ENCODE data around the gene MUTYH. TPM values are rescaled to one million over a fixed set of nuclear protein-coding genes. Genes with fewer than 3 reads are reported as not detected.

MUTYH gene
- total RNA-seq, 3 donors from 2014 or later (not counting 1 experiment from before 2014, with no cell fraction given): 44.0 to 55.6 (median 51.5) TPM

GRCh38 chr1:45300669-45300997 lies 39.6 kb downstream of the MUTYH start:
- H3K9me3 ChIP-seq (ENCODE audit: control insufficient read depth, insufficient read depth, low read length): no peaks in the 10 kb centered on the region
- no peak overlapping the region for H3K4me3 Mint-ChIP-seq
- intact Hi-C loops (cut with micrococcal nuclease): loop anchor here (1.0 to 5.0 kb wide), 4 partner anchors 286 to 583 kb away; partner anchors contain the start of gene RNU5D-1
- DNase-seq: no peak
- H3K36me3 Mint-ChIP-seq: no peaks in the 10 kb centered on the region
- no peaks in the 10 kb centered on the region for H3K27me3 ChIP-seq (ENCODE audit: control insufficient read depth, insufficient read depth, low read length)
- no peak overlapping the region for H3K27ac ChIP-seq (ENCODE audit: low read length)
- no peaks in the 10 kb centered on the region for H3K27me3 Mint-ChIP-seq (ENCODE audit: low read depth in 2 of 2)
- no peaks in the 10 kb centered on the region for H3K36me3 ChIP-seq (ENCODE audit: control insufficient read depth, insufficient read depth, low read length)
- peak; percentile 39 for TF ChIP-seq CTCF (IDR thresholded peaks at IDR 0.05)
- no peak overlapping the region for H3K4me3 ChIP-seq (ENCODE audit: low read length)
- H3K9me3 Mint-ChIP-seq: no peaks in the 10 kb centered on the region
- ATAC-seq: no peak
- H3K4me1 Mint-ChIP-seq: peaks cover 9 to 12% of the 10 kb centered on the region in 2 donors
- H3K27ac Mint-ChIP-seq: no peak overlapping the region
- 75% methylated on average over 2 of the region's 2 CpGs for WGBS (ENCODE audit: insufficient coverage)
- H3K4me1 ChIP-seq (ENCODE audit: control insufficient read depth, insufficient read depth, low read length): peaks cover 17% of the 10 kb centered on the region

GRCh38 chr1:45299981-45300668 lies 40.1 kb downstream of the MUTYH start:
- peak; percentile 80 for TF ChIP-seq CTCF (IDR thresholded peaks at IDR 0.05)
- H3K36me3 ChIP-seq (ENCODE audit: control insufficient read depth, insufficient read depth, low read length): no peaks in the 10 kb centered on the region
- peaks cover 17% of the 10 kb centered on the region for H3K4me1 ChIP-seq (ENCODE audit: control insufficient read depth, insufficient read depth, low read length)
- no peaks in the 10 kb centered on the region for H3K27me3 Mint-ChIP-seq (ENCODE audit: low read depth in 2 of 2)
- no peaks in the 10 kb centered on the region for H3K27me3 ChIP-seq (ENCODE audit: control insufficient read depth, insufficient read depth, low read length)
- H3K27ac ChIP-seq (ENCODE audit: low read length): no peak overlapping the region
- no peak overlapping the region for H3K4me3 ChIP-seq (ENCODE audit: low read length)
- DNase-seq (peak in 1 of 2 donors; percentile 82), ATAC-seq (peak in 2 of 3 donors; percentile 14 to 24)
- intact Hi-C loops (cut with micrococcal nuclease): loop anchor here (1.0 to 5.0 kb wide), 4 partner anchors 286 to 583 kb away; partner anchors contain the start of gene RNU5D-1
- H3K4me3 Mint-ChIP-seq: peak overlapping the region; percentile 17
- no peak overlapping the region for H3K27ac Mint-ChIP-seq
- peaks cover 9 to 12% of the 10 kb centered on the region in 2 donors for H3K4me1 Mint-ChIP-seq
- H3K9me3 Mint-ChIP-seq: no peaks in the 10 kb centered on the region
- no peaks in the 10 kb centered on the region for H3K9me3 ChIP-seq (ENCODE audit: control insufficient read depth, insufficient read depth, low read length)
- no peaks in the 10 kb centered on the region for H3K36me3 Mint-ChIP-seq
- 38% methylated on average over 2 of the region's 4 CpGs for WGBS (ENCODE audit: insufficient coverage)

- Mint-ChIP-seq H3K27me3 (ENCODE audit: low read depth in 2 of 2) (no peaks in the 10 kb centered on the region), H3K4me3 (no peak overlapping the region), H3K4me1 (peaks cover 4 to 6% of the 10 kb centered on the region in 2 donors), H3K36me3 (no peaks in the 10 kb centered on the region), H3K9me3 (no peaks in the 10 kb centered on the region), H3K27ac (no peak overlapping the region)
- ATAC-seq (no peak), DNase-seq (no peak)
- H3K36me3 ChIP-seq (ENCODE audit: control insufficient read depth, insufficient read depth, low read length): no peaks in the 10 kb centered on the region
- intact Hi-C loops (cut with micrococcal nuclease): no loop called here
- H3K9me3 ChIP-seq (ENCODE audit: control insufficient read depth, insufficient read depth, low read length): no peaks in the 10 kb centered on the region
- no peak overlapping the region for H3K4me3 ChIP-seq (ENCODE audit: low read length)
- WGBS (ENCODE audit: insufficient coverage): 79% methylated on average over 1 of the region's 1 CpG
- no peak for TF ChIP-seq CTCF (IDR thresholded peaks at IDR 0.05)
- H3K27ac ChIP-seq (ENCODE audit: low read length): no peak overlapping the region
- H3K27me3 ChIP-seq (ENCODE audit: control insufficient read depth, insufficient read depth, low read length): no peaks in the 10 kb centered on the region
- H3K4me1 ChIP-seq (ENCODE audit: control insufficient read depth, insufficient read depth, low read length): peaks cover 10% of the 10 kb centered on the region
Observed at GRCh38 chr1:45299296-45299695, 40.9 kb downstream of the MUTYH start.

All from natural killer cell (primary cell).